ENCODE results near the gene ATP6AP2.
"Not testable (repeated sequence)": the region's sequence is repeated elsewhere in the genome, so short reads cannot be mapped to it uniquely, and the experiment has no call there.

ATP6AP2 gene

DNA sequence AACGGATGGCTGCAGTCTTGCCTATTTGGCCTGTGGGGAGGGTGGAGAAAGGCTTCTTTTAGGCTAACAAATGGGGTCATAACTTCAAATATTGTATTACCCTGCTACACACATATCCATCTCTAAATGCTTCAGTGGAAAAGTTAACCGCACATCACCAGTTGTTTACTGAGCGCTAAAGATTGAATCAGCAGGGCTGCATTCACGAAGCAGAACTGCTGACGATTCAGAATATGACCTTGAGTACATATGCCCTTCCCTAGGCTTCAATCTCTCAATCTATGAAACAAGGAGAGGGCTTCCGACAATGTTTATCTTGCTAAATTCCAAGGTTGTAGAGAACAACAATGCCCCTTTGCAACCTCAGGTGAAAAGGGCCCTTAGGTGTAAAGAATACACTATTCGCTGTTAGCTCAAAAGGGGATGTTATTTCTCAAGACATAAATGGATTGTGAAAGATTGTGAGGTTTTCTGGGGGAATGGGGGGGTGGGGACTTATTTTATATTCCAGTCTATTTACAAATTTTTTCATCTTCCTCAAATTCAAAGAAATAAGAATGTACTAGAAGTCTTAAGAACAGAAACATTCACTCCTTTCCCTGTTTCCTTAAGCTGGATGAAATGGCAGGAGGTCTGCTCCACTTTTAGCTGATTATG lies 2.6 kb upstream of the ATP6AP2 start:
- DNase-seq = no peak

DNA sequence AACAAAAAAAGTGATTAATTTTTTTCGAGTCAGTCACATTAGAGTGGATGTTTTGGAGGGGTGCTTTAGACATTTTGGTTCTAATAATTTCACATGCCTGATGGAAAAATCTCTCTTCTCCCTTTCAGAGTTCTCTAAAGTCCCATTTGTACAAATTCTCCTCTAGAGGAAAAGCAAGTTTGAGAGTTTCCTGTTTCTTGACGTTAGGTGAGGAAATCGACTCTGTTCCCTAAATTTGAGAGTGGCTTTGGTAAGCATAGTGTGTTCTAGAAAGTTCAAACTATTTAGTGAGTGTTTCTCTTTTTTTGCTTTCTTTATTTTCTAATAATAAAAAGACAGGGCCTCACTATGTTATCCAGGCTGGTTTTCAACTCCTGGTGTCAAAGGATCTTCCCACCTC lies 1.6 kb upstream of the ATP6AP2 start:
- no peak for DNase-seq

DNA sequence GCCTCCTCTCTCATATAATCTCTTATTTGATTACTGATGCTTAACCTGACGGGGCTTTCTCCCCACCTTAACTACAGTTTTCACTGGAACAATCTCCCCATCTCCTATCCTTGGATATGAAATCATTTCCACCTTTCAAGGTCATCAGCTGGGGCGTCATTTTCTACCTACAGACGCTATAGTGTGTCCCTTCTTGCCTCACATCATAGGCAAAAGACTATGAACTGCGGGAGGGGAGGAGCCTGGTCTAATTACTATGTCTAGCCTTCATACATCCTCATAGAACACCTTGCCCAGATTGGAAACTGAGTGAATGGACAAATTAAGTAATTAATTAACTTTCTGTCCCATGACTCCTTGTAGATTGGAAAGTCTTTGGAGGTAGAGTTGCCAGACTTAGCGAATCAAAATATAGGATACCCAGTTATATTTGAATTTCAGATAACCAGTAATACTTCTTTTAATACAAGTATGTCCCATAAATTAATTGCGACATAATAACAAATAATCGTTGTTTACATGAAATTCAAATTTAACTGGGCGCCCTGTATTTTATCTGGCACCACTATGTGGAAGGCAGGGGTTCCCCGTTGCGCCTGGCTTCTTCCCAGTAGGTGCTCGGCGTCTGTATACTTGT lies 752 bp upstream of the ATP6AP2 start:
- DNase-seq = no peak

DNA sequence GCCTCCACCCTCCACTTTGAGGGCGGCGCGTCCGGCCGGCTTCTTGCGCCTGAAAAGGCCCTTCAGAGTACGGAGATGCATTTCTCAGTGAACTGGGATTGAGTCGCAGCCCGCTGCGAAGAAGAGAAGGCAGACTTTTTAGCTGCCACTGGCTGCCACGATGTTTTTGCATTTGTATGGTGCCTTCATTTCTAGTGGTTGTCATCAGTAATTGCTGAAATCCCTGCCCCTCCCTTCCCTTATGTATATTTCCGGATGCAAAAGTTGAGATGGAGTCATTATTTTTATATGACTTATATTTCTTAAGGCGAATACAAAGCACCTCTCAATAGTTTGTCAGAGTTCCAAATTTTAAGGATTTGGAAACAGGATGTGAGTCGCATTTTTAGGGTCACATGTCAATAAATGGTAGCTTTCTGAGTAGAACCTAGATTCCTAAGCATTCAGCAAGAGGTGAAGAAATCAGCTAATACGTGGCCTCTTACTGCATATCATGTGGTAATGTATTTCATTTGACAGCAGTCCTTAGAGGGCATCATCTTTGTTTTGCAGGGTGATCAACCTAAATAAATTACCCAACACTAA lies 658 bp downstream of the ATP6AP2 start:
- no peak for DNase-seq

DNA sequence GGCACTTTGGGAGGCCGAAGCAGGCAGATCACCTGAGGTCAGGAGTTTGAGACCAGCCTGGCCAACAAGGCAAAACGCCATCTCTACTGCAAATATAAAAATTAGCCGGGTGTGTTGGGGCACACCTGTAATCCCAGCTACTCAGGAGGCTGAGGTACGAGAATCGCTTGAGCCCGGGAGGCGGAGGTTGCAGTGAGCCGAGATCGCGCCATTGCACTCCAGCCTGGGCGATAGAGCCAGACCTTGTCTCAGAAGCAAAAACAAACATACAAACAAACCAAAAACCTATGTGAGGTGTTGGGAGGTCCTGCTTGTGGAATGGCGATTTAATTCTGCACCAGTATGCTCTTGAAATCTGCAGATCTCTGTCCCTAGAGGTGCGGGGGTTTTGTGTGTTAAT lies 1.4 kb downstream of the ATP6AP2 start:
- DNase-seq = not testable (repeated sequence)

DNA sequence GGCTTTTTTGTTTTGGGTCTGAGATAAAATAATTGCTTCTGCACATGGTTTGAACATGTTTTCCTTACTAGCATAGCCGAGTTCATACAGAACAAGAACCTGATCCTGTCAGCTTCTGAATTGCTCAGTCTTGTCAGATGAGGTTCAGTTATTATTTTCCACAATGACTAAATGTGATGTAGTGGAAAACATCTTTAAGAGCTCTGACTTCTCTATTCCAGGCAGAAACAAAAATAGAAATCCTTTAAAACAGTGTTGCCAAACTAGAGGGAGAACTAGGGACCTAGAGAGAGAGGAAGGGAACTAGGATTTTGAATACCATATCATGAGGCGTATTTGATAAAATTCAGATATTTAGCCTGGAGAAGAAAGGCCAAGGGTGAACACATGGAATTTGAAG lies 2.0 kb downstream of the ATP6AP2 start:
- DNase-seq = no peak

DNA sequence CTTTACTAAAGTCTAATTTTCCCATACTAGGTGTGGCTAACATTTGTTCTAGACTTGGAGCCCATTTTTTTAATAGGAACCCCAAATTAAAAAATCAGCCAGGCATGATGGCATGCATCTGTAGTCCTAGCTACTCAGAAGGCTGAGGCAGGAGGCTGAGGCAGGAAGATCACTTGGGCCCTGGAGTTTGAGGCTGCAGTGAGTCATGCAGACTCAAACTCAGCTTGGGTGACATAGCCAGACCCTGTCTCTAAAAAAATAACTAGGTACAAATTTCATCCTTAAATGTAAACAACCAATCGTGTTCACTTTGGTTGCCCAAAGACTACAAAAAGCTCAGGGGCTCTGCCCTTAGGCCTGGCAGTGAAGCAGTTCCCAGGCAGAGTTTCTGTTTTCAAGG lies 6.9 kb downstream of the ATP6AP2 start:
- DNase-seq = not testable (repeated sequence)

DNA sequence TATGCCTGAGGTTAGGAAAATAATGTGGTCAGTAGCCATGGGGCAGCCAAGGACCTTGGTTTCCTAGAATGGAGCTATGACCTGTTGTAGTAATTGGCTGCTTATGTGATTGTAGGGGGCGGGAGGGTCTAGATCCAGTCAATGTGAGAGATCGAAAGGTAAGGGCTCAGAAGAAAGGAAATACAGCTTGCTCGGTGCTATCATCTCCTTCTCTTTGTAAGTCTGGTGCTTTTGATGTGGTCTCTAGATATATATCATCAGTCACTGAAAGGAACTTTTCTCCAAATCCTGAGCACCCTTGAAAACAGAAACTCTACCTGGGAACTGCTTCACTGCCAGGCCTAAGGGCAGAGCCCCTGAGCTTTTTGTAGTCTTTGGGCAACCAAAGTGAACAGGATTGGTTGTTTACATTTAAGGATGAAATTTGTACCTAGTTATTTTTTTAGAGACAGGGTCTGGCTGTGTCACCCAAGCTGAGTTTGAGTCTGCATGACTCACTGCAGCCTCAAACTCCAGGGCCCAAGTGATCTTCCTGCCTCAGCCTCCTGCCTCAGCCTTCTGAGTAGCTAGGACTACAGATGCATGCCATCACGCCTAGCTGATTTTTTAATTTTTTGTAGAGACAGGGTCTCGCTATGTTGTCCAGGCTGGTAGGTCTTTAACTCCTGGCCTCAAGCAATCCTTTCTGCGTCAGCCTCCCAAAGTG lies 9.0 kb downstream of the ATP6AP2 start:
- not testable (repeated sequence) for DNase-seq

DNA sequence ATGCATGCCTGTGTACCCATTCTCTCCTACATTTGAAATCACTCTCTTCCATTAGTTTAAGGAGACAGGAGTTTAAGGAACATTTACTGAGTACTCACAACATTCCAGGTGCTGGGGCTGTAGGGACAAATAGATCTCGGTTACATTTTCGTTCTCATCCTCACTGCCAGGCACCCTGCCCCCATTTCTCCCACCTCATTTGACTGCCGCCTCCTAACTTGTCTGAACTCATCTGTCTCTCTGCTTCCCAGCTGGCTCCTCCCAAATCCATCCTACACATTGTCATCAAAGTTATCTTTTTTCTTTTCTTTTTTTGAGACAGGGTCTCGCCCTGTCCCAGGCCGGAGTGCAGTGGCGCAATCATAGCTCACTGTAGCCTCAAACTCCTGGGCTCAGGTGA lies 22.7 kb downstream of the ATP6AP2 start:
- no peak for DNase-seq

DNA sequence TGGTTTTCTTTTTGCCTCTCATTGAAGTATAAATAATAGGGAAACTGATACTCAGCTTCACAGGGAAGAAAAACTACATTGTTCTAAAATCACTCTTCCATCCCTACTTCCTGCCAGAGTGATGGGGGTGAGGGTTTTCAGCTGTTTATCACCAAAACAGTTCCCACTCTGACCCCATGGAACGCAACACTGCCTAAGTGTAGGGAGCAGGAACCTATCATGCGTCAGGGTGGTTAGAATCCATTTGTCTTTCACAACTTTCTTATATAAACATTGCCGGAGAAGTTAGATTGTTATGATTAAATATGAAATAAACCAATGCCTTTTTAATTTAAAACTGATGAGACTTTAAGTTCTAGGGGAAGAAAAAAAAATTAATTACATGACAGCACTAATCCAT lies 26.6 kb downstream of the ATP6AP2 start:
- no peak for DNase-seq

DNA sequence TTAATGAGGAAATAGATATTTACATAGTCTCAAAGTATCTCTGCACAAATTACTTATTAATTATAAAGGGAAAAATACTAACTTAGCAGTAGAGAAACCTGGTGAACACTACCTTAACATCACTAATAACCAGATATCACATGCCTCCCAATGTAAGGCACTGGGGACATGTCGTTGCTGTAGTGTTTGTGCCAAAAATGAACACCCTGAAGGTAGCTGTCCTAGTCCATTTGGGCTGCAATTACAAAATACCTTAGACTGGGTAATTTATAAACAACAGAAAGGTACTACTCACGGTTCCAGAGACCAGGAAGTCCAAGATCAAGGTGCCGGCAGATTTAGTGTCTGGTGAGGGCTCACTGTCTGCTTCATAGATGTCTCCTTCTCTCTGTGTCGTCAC lies 31.7 kb downstream of the ATP6AP2 start:
- no peak for DNase-seq

DNA sequence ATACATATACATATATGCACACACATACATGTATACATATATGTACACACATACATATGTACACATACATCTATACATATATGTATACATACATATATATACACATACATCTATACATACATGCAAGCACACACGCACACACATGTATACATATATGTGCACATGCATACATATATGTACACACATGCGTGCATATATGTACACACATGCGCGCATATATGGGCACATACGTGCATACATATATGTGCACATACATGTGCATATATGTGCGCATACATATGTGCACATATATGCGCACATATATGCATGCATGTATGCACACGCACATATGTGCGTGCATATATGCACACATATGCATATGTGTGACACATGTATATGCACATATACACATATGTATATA lies 35.2 kb downstream of the ATP6AP2 start:
- no peak for DNase-seq

DNA sequence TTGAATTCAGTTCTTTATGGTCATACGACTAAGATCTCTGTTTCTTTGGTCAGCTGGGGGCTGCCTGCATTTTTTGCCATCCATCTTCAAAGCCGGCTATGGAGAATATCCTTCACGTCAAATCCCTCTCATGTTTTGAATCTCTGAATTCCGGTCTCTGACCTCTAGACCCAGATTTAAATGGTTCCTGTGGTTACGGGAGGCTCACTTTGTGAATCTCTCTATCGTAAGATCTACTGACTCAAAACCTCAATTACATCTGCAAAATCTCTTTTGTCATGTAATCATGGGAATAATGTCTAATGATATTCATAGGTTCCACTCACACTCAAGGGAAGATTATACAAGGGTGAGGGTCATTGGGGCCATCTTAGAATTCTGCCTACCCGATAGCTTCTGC lies 36.8 kb downstream of the ATP6AP2 start:
- DNase-seq = no peak

DNA sequence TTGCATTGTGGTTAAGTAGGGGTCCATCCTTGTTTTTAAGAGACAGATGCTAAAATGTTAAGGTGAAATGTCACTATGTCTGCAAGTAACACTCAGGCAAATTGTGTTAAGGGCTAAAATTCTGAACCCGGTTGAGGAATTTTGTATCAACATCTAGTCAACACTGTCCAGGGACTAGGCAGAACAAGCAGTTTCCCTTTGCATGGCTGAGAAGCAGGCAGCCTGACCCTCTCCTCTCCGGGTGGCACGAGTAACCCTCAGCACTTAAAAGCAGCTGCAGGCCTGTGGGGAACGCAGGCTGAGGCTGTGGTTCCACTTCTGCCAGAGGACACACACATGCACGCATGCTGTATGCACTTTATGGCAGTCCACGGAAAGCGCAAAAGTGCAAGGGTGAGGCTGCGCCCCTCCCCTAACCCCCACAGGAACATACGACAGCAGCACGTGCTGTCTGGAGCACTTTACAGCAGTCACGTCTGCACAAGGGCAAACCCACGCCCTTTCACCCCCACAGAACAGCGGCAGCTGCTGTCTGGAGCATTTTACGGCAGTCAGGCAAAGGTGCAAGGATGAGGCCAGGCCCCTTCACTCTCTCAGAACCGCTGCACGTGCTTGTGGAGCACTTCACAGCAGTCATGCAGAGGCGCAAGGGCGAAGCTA lies 41.8 kb downstream of the ATP6AP2 start:
- DNase-seq = no peak

DNA sequence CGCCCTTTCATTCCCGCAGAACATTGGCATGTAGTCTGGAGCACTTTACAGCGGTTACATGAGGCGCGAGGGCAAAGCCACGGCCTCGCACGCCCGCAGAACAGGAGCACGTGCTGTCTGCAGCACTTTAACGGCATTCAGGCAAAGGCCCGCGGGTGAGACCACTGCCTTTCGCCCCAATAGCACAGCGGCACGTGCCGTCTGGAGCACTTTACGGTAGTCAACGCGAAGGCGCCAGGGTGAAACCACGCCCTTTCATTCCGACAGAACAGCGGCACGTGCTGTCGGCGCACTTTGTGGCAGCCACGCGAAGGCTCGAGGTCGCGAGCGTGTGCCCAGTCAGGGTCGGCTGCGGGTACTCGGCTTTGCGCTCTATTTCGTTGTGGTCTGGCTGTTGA lies 42.4 kb downstream of the ATP6AP2 start, which contains the start of gene MPC1L:
MPC1L (plus strand) TSS at position 290 of the 398 bp plus-strand sequence. CDS start 138 bp downstream, outside the sequence.
- no peak for DNase-seq

DNA sequence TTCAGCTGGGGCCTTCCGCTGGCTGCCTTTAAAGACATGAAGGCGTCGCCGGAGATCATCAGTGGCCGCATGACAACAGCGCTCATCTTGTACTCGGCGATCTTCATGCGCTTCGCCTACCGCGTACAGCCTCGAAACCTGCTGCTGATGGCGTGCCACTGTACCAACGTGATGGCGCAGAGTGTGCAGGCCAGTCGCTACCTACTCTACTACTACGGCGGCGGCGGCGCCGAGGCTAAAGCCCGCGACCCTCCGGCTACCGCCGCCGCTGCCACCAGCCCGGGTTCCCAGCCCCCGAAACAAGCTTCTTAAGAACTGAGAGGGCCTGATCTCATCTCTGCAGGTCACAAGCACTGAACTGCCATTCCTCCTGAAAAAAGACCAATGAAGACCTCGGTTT lies 42.9 kb downstream of the ATP6AP2 start:
- DNase-seq = no peak

DNA sequence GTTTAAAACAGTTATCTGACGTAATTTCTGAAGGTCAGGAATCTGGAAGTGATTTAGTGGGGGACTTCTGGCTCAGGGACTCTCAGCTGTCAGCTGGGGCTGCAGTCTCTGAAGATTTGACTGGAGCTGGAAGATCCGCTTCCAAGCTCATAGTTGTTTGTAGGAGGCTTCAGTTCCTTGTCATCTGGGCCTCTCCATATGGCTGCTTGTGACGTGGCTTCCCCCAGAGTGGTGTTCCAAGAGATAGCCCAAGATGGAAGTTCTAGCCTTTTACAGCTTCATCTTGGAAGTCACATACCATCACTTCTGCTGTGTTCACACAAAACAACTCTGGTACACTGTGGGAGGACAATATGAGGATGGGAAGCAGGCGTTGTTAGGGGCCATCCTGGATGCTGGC lies 44.5 kb downstream of the ATP6AP2 start:
- no peak for DNase-seq

DNA sequence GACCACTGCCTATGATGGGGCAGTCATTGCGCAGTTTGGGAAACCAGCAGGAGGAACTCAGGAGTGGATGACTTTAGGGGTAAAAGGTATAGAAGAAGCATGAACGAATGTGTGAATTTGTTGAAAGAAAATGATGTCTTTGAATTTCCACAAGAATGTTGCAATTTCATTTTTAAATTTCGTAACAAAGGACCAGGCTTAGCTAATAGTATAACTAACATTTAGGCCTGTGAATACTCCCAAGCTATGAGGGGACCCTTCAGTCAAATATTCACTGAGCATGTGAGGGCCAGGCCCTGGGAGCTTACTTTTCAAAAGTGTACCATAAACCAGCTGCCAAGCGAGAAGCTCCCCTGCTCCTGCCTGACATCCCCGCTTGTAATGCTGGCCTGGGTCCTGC lies 47.7 kb downstream of the ATP6AP2 start:
- DNase-seq = no peak

DNA sequence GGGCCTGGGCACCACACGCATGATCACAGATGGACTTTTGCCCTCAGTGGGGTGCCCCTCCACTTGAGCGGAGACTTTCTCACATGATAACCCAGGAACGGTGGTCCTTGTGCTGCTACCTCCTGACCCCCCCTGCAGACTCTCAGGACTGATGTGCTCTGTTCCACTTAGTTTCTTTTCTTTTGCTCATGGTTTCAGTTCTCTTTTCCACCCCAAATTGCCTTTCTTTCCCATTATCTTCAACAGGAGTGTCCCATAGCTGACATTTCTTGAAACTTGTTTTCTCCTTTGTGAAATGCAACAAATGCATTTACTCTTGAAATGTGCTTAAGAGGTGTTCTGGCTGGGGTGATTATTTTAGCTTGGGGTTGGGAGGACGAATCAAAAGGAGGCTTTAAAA lies 51.4 kb downstream of the ATP6AP2 start:
- no peak for DNase-seq

DNA sequence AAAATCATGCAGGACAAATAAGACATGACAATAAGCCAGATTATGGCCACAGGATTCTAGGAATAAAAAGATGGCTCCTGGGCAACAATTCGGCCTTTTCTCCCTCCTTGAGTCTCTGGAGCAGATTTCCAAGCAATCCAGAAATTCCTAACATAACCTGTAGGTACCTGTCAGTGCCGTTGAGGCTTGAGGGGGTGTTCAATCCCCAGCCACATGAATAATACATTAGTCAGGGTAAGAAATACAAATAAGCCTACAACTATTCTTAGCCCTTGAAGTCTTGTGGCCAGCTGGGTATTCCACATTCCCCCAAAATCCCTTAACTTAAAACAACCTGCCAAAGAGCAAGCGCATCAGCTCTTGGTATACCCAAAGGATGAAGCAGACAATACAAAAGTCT lies 56.9 kb downstream of the ATP6AP2 start:
- DNase-seq = no peak

DNA sequence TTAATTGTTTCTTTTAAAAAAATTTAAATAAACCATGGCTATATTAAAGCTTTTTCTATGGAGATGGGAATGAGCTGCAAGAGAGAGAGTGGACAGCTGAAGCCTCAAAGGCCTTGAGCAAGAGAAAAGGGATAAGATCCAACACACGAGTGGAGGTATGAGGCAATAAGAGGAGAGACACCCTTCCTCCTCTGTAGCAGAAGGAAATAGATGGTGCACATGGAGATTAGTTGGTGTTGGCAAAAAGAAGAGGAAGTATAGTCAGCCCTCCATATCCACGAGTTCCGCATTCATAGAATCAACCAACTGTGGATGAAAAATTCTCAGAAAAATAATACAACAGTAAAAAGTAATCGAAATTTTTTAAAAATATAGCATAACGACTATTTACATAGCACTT lies 63.4 kb downstream of the ATP6AP2 start:
- DNase-seq = no peak

DNA sequence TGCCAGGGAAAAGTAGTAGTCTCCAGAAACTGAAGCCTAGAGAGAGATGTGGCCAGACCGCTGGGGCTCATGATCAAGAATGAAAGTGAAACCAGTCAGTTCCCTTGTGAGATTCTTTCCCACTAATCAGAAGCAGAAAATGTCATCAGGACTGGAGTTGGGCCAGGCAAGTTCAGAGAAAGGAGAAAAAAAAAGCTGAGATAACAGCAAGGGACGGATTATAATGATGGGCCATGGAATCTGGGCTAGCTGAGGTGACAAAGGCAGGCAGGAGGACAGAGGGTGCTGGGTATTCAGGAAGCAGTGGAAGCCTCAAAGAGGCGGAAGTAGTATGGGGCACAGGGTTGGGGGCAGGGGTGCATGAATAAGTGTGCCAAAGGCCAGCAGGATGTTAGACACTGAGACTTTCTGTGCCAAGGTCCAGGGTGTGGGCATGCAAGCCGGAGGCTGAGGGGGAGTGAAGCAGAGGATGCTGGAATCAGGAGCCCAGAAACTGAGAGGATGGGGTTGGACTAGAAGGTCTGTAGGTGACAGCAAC lies 64.1 kb downstream of the ATP6AP2 start:
- DNase-seq = peak; percentile 41

Measured in activated CD8-positive, alpha-beta memory T cell treated with anti-CD3 and anti-CD28 coated beads, Interleukin-2, amount 50 U/mL, for 4 hours (primary cell).